Small intestine (tissue), 16 donors: ENCODE results near the gene ARHGEF19. TPM values are rescaled to one million over a fixed set of nuclear protein-coding genes. Genes with fewer than 3 reads are reported as not detected.
"Not testable (repeated sequence)": the region's sequence is repeated elsewhere in the genome, so short reads cannot be mapped to it uniquely, and the experiment has no call there.

Experiments used
- DNase-seq, 2 donors: peaks; one replicate each; pipeline versions ENCODE4 v3.0.0 to v3.0.0-alpha.2; 2013
- FAIRE-seq: peaks from 2 replicates; lab custom pipeline; 2012; peaks lifted over from hg19 to GRCh38; lab: Jason Lieb, UNC
- H3K27ac ChIP-seq, 3 donors: one replicate each; pipeline ENCODE4 v1.5.1; 2013; ENCODE audit warnings: low read length in 2 of 3, mild to moderate bottlenecking in 2 of 3, control low read depth in 1 of 3, inconsistent platforms in 1 of 3, low read depth in 1 of 3, moderate library complexity in 1 of 3
- H3K27me3 ChIP-seq, 3 donors: one replicate each; pipeline ENCODE4 v1.6.1; 2013; ENCODE audit warnings: low read length in 3 of 3, inconsistent platforms in 1 of 3; ENCODE audit not compliant: control insufficient read depth in 3 of 3, insufficient read depth in 3 of 3
- H3K36me3 ChIP-seq, 3 donors: one replicate each; pipeline ENCODE4 v1.6.1; 2013; ENCODE audit warnings: low read length in 3 of 3, inconsistent platforms in 1 of 3, low read depth in 1 of 3, mild to moderate bottlenecking in 1 of 3, moderate library complexity in 1 of 3; ENCODE audit not compliant: control insufficient read depth in 3 of 3, insufficient read depth in 2 of 3
- H3K4me1 ChIP-seq, 3 donors: one replicate each; pipeline ENCODE4 v1.6.1; 2013; ENCODE audit warnings: low read length in 2 of 3, inconsistent platforms in 1 of 3, low read depth in 1 of 3, mild to moderate bottlenecking in 1 of 3, moderate library complexity in 1 of 3; ENCODE audit not compliant: control insufficient read depth in 3 of 3, insufficient read depth in 2 of 3
- H3K4me3 ChIP-seq, 3 donors: one replicate each; pipeline ENCODE4 v1.5.1; 2013; ENCODE audit warnings: low read length in 3 of 3, control low read depth in 1 of 3, inconsistent platforms in 1 of 3, low read depth in 1 of 3, mild to moderate bottlenecking in 1 of 3, moderate library complexity in 1 of 3
- H3K9me3 ChIP-seq, 2 donors: one replicate each; pipeline ENCODE4 v1.6.1; 2013; ENCODE audit warnings: low read depth in 1 of 2, low read length in 1 of 2; ENCODE audit not compliant: control insufficient read depth in 2 of 2, insufficient read depth in 1 of 2
- WGBS, 3 donors: extraction: QIAGEN DNeasy Blood & Tissue Kit; methylation state at CpG; one replicate each; pipeline ENCODE4 v1.1.7; 2013; 5-methylcytosine and 5-hydroxymethylcytosine counted together
- long read RNA-seq, 10 donors: transcript quantifications; one replicate each; lab custom pipeline, GENCODE V29; 2026
- polyA plus RNA-seq, 4 donors: library from polyadenylated mRNA; stranded (reverse) in 3 of 4; unstranded in 1 of 4; fragments of 200-250 nt in 3 of 4; fragments of 120-200 nt in 1 of 4; gene quantifications; one replicate each; pipeline versions ENCODE4 v1.2.1 to v1.2.3, GENCODE V29; 2013
- donor health status: healthy with polysubstance abuse.
- donor health status: control.
- donor health status: control.
- donor health status: Bipolar disorder and iron deficiency.
- donor health status: healthy.

The ARHGEF19 gene
- 10 to 100 TPM in 2 of 4 donors, 1 to 10 TPM in 2; 2.2 to 14.0 (median 7.5) TPM for polyA plus RNA-seq
- long read RNA-seq, donor 1, result 0 reads
- long read RNA-seq, donor 2, result 0 reads
- long read RNA-seq, donor 3, result 0 reads
- long read RNA-seq, donor 4, result 0 reads
- long read RNA-seq, donor 5, result 0 reads
- long read RNA-seq, donor 6, partial matches to known transcripts, result 0 of 2 reads
- long read RNA-seq, donor 6, other reads (novel, unspliced or antisense), result 0 of 2 reads
- long read RNA-seq, donor 7, result 0 reads
- long read RNA-seq, donor 8, partial matches to known transcripts, result 0 of 1 reads
- long read RNA-seq, donor 8, other reads (novel, unspliced or antisense), result 0 of 1 reads
- long read RNA-seq, donor 9, result 0 reads
- long read RNA-seq, donor 10, partial matches to known transcripts, result 0 of 2 reads
- long read RNA-seq, donor 10, other reads (novel, unspliced or antisense), result 0 of 2 reads

DNA sequence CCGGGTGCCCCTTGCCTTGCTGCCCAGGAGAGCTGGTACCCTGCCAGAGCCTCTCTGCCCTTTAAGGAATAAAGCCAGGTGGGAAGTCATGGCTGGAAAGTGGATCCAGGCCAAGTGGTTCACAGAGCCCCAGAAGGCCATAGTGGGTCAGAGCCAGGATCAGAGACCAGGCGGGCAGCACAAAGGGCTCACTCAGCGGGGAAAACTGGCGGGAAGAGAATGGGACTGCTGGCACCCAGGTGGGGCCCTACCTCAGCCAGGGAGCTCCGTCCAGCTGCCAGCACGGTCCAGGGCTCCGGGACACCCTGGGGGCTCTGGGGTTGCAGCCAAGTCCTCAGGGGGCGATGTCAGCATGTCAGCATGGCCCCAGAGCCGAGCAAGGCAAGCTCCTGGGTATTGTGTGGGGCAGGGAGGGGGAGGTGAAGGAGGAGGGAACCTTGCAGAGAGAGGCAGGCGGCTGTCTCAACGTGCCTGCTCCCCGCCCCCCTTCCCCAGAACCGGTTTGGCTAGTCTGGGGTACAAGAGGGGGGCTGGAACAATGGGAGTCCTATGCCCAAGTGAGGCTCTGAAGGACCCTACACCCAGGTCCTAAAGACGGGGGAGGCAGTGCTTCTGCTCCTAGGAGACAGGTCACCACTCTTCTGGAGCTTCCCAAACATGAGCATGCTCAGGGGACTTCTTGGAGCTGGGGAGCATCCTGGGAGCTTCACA is at the start of gene ARHGEF19:
Gene ARHGEF19, minus strand, starts transcription at position 402 of the 711 bp plus-strand sequence. CDS start 3,598 bp downstream, outside the sequence.
- Histone ChIP-seq H3K9me3 (no peaks in the 10 kb centered on the region), H3K4me1 (peaks cover 0 to 34% (median 0%) of the 10 kb centered on the region in 3 donors), H3K36me3 (peaks cover 0 to 7% (median 0%) of the 10 kb centered on the region in 3 donors), H3K27me3 (no peaks in the 10 kb centered on the region), H3K27ac (peak within 1 kb of the TSS in 1 of 3 donors; percentile 43), H3K4me3 (peak within 1 kb of the TSS in 1 of 3 donors; percentile 48)
- 6 to 35% (median 15%) methylated on average over 14 of the region's 14 CpGs for WGBS, 3 donors
- DNase-seq (peak; percentile 20 to 86), FAIRE-seq (no peak)

DNA sequence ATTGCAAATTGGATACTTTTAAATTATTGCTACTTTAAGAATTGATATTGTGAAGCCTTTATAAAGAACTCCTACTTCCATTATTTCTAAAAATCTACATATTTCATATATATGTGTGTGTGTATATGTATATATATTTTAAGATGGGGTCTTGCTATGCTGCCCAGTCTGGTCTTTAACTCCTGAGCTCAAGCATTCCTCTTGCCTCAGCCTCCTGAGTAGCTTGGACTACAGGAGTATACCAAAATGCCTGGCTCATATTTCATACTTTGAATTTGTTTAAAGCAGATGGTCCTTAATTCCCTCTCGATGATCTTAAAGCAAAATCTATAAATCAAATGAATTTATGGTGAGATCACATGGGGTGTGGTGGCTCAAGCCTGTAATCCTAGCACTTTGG is 49.6 kb upstream of the ARHGEF19 start:
- WGBS, 3 donors, result 89 to 96% (median 92%) methylated on average over 1 of the region's 1 CpG
- no peaks in the 10 kb centered on the region for H3K27me3 ChIP-seq
- no peak for FAIRE-seq

DNA sequence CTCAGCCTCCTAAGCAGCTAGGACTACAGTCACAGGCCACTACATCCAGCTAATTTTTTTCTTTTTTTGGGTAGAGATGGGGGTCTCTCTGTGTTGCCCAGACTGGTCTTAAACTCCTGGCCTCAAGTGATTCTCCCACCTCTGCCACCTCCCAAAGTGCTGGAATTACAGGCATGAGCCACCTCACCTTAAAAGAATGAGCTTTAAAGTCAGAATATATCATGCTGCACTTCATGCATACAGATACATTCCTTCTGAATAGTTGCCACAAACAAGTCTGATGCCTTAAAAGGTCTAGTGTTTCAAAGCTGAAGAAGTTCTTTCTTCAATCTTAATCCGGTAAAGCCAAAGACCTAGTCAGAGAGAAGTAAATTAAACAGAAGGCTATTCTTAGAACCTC is 48.4 kb upstream of the ARHGEF19 start:
- Histone ChIP-seq H3K27ac (no peak overlapping the region), H3K27me3 (no peaks in the 10 kb centered on the region), H3K36me3 (peaks cover 0 to 15% (median 3%) of the 10 kb centered on the region in 3 donors), H3K4me3 (no peak overlapping the region), H3K4me1 (no peaks in the 10 kb centered on the region), H3K9me3 (no peaks in the 10 kb centered on the region)
- 87 to 95% (median 87%) methylated on average over 1 of the region's 1 CpG for WGBS, 3 donors
- FAIRE-seq, result no peak
- no peak for DNase-seq

More for the DNA sequence above, 49.6 kb upstream of the ARHGEF19 start:
- Histone ChIP-seq H3K4me1 (peaks cover 2 to 3% (median 3%) of the 10 kb centered on the region in 3 donors), H3K4me3 (no peak overlapping the region), H3K27ac (no peak overlapping the region), H3K9me3 (no peaks in the 10 kb centered on the region), H3K36me3 (peaks cover 0 to 10% (median 0%) of the 10 kb centered on the region in 3 donors)
- DNase-seq, result no peak

DNA sequence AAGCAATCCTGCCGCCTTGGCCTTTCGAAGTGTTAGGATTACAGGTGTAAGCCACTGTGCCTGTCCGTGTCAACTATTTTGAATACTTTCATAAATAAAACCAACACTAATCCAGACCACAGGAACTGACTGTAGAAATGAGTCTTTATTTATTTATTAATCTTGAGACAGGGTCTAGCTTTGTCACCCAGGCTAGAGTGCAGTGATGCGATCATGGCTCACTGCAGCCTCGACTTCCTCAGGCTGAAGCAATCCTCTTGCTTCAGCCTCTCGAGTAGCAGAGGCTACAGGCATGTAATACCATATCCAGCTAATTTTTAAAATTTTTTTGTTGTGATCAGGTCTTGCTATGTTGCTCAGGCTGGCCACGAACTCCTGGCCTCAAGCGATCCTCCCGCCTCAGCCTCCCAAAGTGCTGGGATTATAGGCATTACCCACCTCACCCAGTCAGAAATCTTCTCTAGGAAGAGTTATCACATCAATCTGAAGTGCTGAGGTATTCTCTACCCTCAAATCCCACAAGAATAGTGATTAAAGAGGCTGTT is 46.2 kb upstream of the ARHGEF19 start:
- WGBS, 3 donors, result 95 to 98% (median 95%) methylated on average over 9 of the region's 9 CpGs
- Histone ChIP-seq H3K9me3 (no peaks in the 10 kb centered on the region), H3K36me3 (peaks cover 0 to 26% (median 3%) of the 10 kb centered on the region in 3 donors), H3K4me3 (no peak overlapping the region), H3K27me3 (no peaks in the 10 kb centered on the region), H3K4me1 (no peaks in the 10 kb centered on the region), H3K27ac (no peak overlapping the region)
- DNase-seq (no peak), FAIRE-seq (no peak)

DNA sequence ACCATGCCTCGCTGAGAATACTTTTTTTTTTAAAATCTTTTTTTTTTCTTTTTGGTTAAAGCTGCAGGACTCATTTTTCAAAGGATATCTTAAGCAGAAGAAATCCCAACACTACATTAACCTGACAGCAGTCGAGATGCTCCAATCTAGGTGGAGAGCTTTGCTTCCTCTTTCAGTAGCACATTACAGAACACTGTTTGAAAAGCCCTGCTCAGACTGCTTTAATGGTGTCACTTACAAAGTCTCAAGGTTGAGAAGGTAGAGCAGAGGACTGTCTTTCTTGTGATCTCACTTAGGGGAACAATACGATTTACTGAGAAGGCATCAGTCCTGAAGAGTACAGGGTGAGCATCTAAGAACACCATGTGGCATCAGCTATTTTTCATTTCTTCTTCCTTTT is 45.5 kb upstream of the ARHGEF19 start:
- peaks cover under 1 to 29% (median 3%) of the 10 kb centered on the region in 3 donors for H3K36me3 ChIP-seq
- no peak overlapping the region for H3K4me3 ChIP-seq
- no peaks in the 10 kb centered on the region for H3K4me1 ChIP-seq
- no peak for DNase-seq
- H3K27me3 ChIP-seq, result no peaks in the 10 kb centered on the region
- FAIRE-seq, result no peak
- H3K9me3 ChIP-seq, result no peaks in the 10 kb centered on the region
- WGBS, 3 donors, result 90 to 97% (median 93%) methylated on average over 3 of the region's 3 CpGs
- no peak overlapping the region for H3K27ac ChIP-seq

DNA sequence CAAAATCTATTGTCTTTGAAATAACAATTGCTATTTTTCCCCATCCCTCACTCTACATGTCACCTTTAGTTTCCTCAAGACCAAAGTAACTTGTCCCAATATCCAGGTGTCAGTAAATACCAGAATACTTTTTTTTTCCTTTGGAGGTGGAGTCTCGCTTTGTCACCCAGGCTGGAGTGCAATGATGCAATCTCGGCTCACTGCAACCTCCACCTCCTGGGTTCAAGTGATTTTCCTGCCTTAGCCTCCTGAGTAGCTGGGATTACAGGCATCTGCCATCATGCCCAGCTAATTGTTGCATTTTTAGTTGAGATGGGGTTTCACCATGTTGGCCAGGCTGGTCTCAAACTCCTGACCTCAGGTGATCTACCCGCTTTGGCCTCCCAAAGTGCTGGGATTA is 45.1 kb upstream of the ARHGEF19 start:
- FAIRE-seq, H3K27me3 ChIP-seq, H3K4me3 ChIP-seq, H3K4me1 ChIP-seq, DNase-seq, H3K27ac ChIP-seq, H3K9me3 ChIP-seq: not testable (repeated sequence)
- 95 to 96% (median 96%) methylated on average over 3 of the region's 3 CpGs for WGBS, 3 donors
- H3K36me3 ChIP-seq, result peaks cover 2 to 26% (median 3%) of the 10 kb centered on the region in 3 donors

DNA sequence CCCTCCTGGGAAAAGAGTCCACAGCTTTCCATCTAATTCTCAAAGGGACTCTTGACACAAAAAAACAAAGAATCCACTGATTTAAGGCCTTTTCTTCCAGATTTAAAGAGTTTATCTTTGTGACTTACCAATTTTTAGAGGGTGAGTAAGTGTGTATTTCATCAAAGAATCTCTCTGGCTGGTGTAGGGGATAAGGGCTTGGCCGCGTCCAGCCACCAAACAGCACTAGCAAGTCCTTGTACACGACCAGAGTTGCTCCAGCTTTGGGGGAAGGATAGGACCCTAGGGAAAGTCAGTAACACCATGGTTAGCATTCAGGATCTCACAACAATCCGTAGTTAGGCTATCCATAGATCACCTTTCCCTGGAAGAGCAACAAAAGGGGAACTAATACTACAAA is 44.0 kb upstream of the ARHGEF19 start:
- Histone ChIP-seq H3K36me3 (peaks cover 4 to 28% (median 6%) of the 10 kb centered on the region in 3 donors), H3K9me3 (no peaks in the 10 kb centered on the region), H3K27me3 (no peaks in the 10 kb centered on the region), H3K27ac (no peak overlapping the region), H3K4me3 (no peak overlapping the region), H3K4me1 (no peaks in the 10 kb centered on the region)
- DNase-seq (no peak), FAIRE-seq (no peak)
- 84 to 94% (median 91%) methylated on average over 4 of the region's 4 CpGs for WGBS, 3 donors

DNA sequence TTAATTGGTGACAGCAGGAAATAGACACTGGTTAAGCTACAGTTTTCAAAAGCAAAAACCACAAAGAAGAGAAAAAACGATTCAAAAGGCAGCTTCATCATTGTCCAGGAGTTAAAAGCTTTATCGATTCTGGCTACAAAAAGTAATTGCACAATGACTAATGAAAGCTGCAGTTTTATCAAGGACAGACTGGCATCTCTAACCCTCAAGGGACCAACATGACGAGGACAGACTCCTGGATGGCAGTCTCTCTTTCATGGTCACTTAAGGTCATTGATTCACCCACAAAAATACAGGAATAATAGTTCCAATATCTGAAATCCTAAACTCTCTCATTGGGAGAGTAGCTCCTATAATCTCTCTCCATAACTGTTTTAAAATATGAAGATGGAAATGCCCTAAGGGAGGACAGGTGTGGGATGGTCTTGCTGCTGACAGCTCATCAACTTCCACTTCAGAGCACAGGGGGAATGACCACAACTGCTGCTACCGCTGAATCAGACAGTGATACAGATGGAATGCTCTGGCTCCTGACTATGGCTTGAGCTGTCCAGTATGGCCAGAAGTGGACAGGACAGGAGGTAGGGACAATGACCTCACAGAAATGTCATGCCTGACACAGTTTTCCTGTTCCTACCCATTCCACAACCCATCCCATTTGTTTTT is 41.9 kb upstream of the ARHGEF19 start:
- 54 to 78% (median 76%) methylated on average over 4 of the region's 4 CpGs for WGBS, 3 donors
- FAIRE-seq (no peak), DNase-seq (no peak)
- Histone ChIP-seq H3K27me3 (no peaks in the 10 kb centered on the region), H3K4me1 (peaks cover 0 to 6% (median 2%) of the 10 kb centered on the region in 3 donors), H3K4me3 (no peak overlapping the region), H3K27ac (no peak overlapping the region), H3K9me3 (no peaks in the 10 kb centered on the region), H3K36me3 (peaks cover 9 to 37% (median 10%) of the 10 kb centered on the region in 3 donors)
